Measurements from ENCODE around the gene DLG2. TPM values are rescaled to one million over a fixed set of nuclear protein-coding genes. Genes with fewer than 3 reads are reported as not detected.

DLG2 gene
- polyA plus RNA-seq, 3 donors = 0.24 to 0.39 TPM; not detected in 1

DNA sequence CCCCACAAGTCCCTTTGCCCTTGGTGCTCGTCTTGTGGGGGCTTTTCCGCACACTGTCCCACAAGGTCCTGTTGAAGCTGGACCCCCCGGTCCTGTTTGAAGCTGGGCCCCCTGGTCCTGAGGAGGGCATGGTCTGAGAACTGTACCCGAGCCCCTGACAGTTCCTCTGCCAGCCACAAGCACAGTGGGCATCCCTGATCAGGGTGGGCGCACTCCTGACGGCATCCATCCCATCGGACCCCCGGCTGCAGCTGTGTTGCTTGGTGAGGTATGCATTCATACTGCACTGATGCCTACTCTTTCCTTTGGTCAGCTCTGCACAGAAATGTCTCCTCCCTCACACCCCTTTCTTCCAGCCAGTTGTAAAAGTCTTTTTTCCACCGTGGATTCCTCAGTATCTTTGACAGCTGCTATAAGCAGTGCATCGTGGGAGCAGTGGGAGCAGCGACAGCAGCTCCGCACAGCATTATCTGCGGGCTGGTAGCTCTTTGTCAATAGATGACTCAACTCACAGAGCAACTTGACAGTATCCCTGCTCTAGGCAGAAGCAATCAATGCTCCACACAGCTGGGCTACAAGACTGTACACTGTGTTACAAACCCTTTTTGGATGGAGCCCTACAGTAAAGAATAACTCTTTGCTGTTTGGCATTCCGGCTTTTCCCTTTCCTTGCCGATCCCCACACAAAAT is 1310.1 kb downstream of the DLG2 start:
- no peaks in the 10 kb centered on the region for H4K20me1 ChIP-seq (ENCODE audit: insufficient read depth, low read length)
- intact Hi-C loops (cut with micrococcal nuclease) = no loop called here
- no peaks in the 10 kb centered on the region for H3K27me3 ChIP-seq (ENCODE audit: control insufficient read depth in 2 of 2, insufficient read depth in 2 of 2, low read length in 2 of 2)
- no peak for DNase-seq
- no peak overlapping the region for H3K4me3 ChIP-seq (replicated peaks in 1 of 3; ENCODE audit: low read depth in 2 of 3, low read length in 3 of 3)
- Mint-ChIP-seq H3K9me3 (peaks cover 0 to 2% (median 0%) of the 10 kb centered on the region in 7 donors), H3K27ac (no peak overlapping the region), H3K36me3 (no peaks in the 10 kb centered on the region), H3K4me3 (no peak overlapping the region), H3K4me1 (no peaks in the 10 kb centered on the region), H3K27me3 (ENCODE audit: low read depth in 3 of 3) (no peaks in the 10 kb centered on the region)
- no peak overlapping the region for H3K27ac ChIP-seq (ENCODE audit: low read depth in 1 of 2, low read length in 2 of 2)
- H3K79me2 ChIP-seq (ENCODE audit: insufficient read depth, low read length) = no peaks in the 10 kb centered on the region
- no peak overlapping the region for H3K4me2 ChIP-seq (replicated peaks; ENCODE audit: extremely low read depth, low read length, poor library complexity, severe bottlenecking)
- no peaks in the 10 kb centered on the region for H3K36me3 ChIP-seq (replicated peaks in 1 of 2; ENCODE audit: control insufficient read depth in 1 of 2, insufficient read depth in 2 of 2, low read length in 2 of 2)
- TF ChIP-seq, protein P1, sequence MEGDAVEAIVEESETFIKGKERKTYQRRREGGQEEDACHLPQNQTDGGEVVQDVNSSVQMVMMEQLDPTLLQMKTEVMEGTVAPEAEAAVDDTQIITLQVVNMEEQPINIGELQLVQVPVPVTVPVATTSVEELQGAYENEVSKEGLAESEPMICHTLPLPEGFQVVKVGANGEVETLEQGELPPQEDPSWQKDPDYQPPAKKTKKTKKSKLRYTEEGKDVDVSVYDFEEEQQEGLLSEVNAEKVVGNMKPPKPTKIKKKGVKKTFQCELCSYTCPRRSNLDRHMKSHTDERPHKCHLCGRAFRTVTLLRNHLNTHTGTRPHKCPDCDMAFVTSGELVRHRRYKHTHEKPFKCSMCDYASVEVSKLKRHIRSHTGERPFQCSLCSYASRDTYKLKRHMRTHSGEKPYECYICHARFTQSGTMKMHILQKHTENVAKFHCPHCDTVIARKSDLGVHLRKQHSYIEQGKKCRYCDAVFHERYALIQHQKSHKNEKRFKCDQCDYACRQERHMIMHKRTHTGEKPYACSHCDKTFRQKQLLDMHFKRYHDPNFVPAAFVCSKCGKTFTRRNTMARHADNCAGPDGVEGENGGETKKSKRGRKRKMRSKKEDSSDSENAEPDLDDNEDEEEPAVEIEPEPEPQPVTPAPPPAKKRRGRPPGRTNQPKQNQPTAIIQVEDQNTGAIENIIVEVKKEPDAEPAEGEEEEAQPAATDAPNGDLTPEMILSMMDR (IDR thresholded peaks at IDR 0.05) = no peak
- no peaks in the 10 kb centered on the region for H3K9me3 ChIP-seq (replicated peaks in 1 of 2; ENCODE audit: control insufficient read depth in 1 of 2, insufficient read depth in 1 of 2, low read length in 2 of 2)
- 65% methylated on average over 11 of the region's 15 CpGs for WGBS (ENCODE audit: insufficient coverage)
- H3K4me1 ChIP-seq (ENCODE audit: control insufficient read depth in 1 of 2, insufficient read depth in 2 of 2, low read length in 2 of 2) = no peaks in the 10 kb centered on the region
- H2AFZ ChIP-seq (ENCODE audit: insufficient read depth, low read depth, low read length, poor library complexity, severe bottlenecking) = no peak overlapping the region
- no peak overlapping the region for H3K9ac ChIP-seq (ENCODE audit: insufficient read depth, low read length, poor library complexity, severe bottlenecking)

DNA sequence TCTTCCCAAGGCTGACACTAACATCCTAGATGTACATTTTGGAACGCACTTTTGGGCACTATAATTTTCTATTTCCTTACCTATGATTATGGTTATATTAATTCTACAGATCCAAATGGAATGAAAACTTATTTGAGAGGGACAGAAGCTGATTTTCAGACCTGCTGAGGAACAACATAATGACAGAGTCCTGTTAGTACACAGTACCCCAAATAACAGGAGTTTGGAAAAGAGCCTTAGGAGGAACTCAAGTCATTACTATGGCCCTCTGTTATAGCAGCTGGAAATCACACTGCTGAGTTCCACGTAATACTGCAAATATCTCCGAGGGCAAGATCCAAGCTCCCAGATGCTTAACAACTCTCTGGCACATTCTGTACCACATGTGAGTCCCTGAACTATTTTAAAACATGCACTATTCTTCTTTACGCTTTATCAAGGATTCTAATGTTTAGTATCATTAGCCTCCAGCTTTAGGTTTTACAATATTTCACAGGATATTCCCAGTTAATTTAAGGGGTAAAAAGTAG is 1313.2 kb downstream of the DLG2 start:
- Mint-ChIP-seq H3K4me3 (no peak overlapping the region), H3K36me3 (no peaks in the 10 kb centered on the region), H3K4me1 (no peaks in the 10 kb centered on the region), H3K27me3 (ENCODE audit: low read depth in 3 of 3) (no peaks in the 10 kb centered on the region), H3K27ac (no peak overlapping the region), H3K9me3 (peaks cover 0 to 3% (median 2%) of the 10 kb centered on the region in 7 donors)
- intact Hi-C loops (cut with micrococcal nuclease) = no loop called here
- H3K27ac ChIP-seq (ENCODE audit: low read depth in 1 of 2, low read length in 2 of 2) = no peak overlapping the region
- H3K4me2 ChIP-seq (replicated peaks; ENCODE audit: extremely low read depth, low read length, poor library complexity, severe bottlenecking) = no peak overlapping the region
- H3K36me3 ChIP-seq (replicated peaks in 1 of 2; ENCODE audit: control insufficient read depth in 1 of 2, insufficient read depth in 2 of 2, low read length in 2 of 2) = no peaks in the 10 kb centered on the region
- TF ChIP-seq, protein P1 (IDR thresholded peaks at IDR 0.05) = no peak
- no peak overlapping the region for H3K9ac ChIP-seq (ENCODE audit: insufficient read depth, low read length, poor library complexity, severe bottlenecking)
- 83% methylated on average over 2 of the region's 4 CpGs for WGBS (ENCODE audit: insufficient coverage)
- H2AFZ ChIP-seq (ENCODE audit: insufficient read depth, low read depth, low read length, poor library complexity, severe bottlenecking) = no peak overlapping the region
- H3K4me3 ChIP-seq (replicated peaks in 1 of 3; ENCODE audit: low read depth in 2 of 3, low read length in 3 of 3) = no peak overlapping the region
- DNase-seq = no peak
- peaks cover 0 to 1% of the 10 kb centered on the region in 2 donors for H3K9me3 ChIP-seq (replicated peaks in 1 of 2; ENCODE audit: control insufficient read depth in 1 of 2, insufficient read depth in 1 of 2, low read length in 2 of 2)
- H3K4me1 ChIP-seq (ENCODE audit: control insufficient read depth in 1 of 2, insufficient read depth in 2 of 2, low read length in 2 of 2) = no peaks in the 10 kb centered on the region
- H4K20me1 ChIP-seq (ENCODE audit: insufficient read depth, low read length) = no peaks in the 10 kb centered on the region
- H3K27me3 ChIP-seq (ENCODE audit: control insufficient read depth in 2 of 2, insufficient read depth in 2 of 2, low read length in 2 of 2) = no peaks in the 10 kb centered on the region
- no peaks in the 10 kb centered on the region for H3K79me2 ChIP-seq (ENCODE audit: insufficient read depth, low read length)

Data from CD14-positive monocyte (primary cell).